Left ventricle myocardium inferior (tissue), 1 donor: ENCODE results near the gene MSH5. TPM values are rescaled to one million over a fixed set of nuclear protein-coding genes. Genes with fewer than 3 reads are reported as not detected.
"Not testable (repeated sequence)": the region's sequence is repeated elsewhere in the genome, so short reads cannot be mapped to it uniquely, and the experiment has no call there.

Experiments
- DNase-seq: peaks from one replicate; pipeline ENCODE4 v3.0.0-alpha.2; 2020
- H3K27ac ChIP-seq: fragments of 200-600 bp; replicated peaks from 2 replicates; pipeline ENCODE4 v1.8.0; 2021
- H3K27me3 ChIP-seq: fragments of 200-600 bp; 2 replicates; pipeline ENCODE4 v1.8.0; 2021; ENCODE audit warnings: low read depth
- H3K36me3 ChIP-seq: fragments of 200-600 bp; 2 replicates; pipeline ENCODE4 v1.8.0; 2021
- H3K4me1 ChIP-seq: fragments of 200-600 bp; 2 replicates; pipeline ENCODE4 v1.8.0; 2021
- H3K4me3 ChIP-seq: fragments of 200-600 bp; 2 replicates; pipeline ENCODE4 v1.8.0; 2021; ENCODE audit warnings: mild to moderate bottlenecking, moderate library complexity
- H3K9me3 ChIP-seq: fragments of 200-600 bp; replicated peaks from 2 replicates; pipeline ENCODE4 v1.8.0; 2021
- CTCF ChIP-seq: fragments of 200-600 bp; IDR thresholded peaks from 2 replicates; pipeline ENCODE4 v1.8.0; 2021; ENCODE audit warnings: antibody characterized with exemption, mild to moderate bottlenecking, borderline replicate concordance
- intact Hi-C: fragments of 100-400 bp; cut with micrococcal nuclease; formaldehyde crosslinking; loops from one replicate; pipeline ENCODE4 v1.11.0; 2022
- total RNA-seq: library from RNA; stranded (reverse); fragmentation: NEBNext Ultra II Directional; extraction: Animal tissue kit (Norgen Biotek cat#: 25700); gene quantifications from one replicate; pipeline ENCODE4 v1.2.1, GENCODE V29; 2021
- donor health status: DM: no; HTN: yes; CAD: no; lungs with severe emphysema.

Gene MSH5
- total RNA-seq, 1 donor from 2014 or later = 1.3 TPM

- H3K36me3 ChIP-seq = no peaks in the 10 kb centered on the region
- H3K27me3 ChIP-seq = peaks cover 9% of the 10 kb centered on the region
- intact Hi-C loops = no loop called here
- no peak for TF ChIP-seq CTCF
- no peaks in the 10 kb centered on the region for H3K9me3 ChIP-seq
- H3K4me3 ChIP-seq = no peak overlapping the region
- peaks cover 6% of the 10 kb centered on the region for H3K4me1 ChIP-seq
- no peak overlapping the region for H3K27ac ChIP-seq
- no peak for DNase-seq
Measured at GRCh38 chr6:31708224-31708623, 31.6 kb upstream of the MSH5 start.

GRCh38 chr6:31709157-31709556 is 30.6 kb upstream of the MSH5 start:
- H3K9me3 ChIP-seq, DNase-seq, intact Hi-C loops, H3K27me3 ChIP-seq, H3K4me1 ChIP-seq, H3K27ac ChIP-seq, H3K4me3 ChIP-seq, H3K36me3 ChIP-seq: not testable (repeated sequence)

GRCh38 chr6:31710523-31711219 is 29.1 kb upstream of the MSH5 start:
- Histone ChIP-seq H3K27me3 (peaks cover 9% of the 10 kb centered on the region), H3K9me3 (no peaks in the 10 kb centered on the region), H3K27ac (no peak overlapping the region), H3K36me3 (no peaks in the 10 kb centered on the region), H3K4me1 (no peaks in the 10 kb centered on the region), H3K4me3 (no peak overlapping the region)
- intact Hi-C loops = no loop called here
- TF ChIP-seq CTCF = no peak
- no peak for DNase-seq

- H3K4me3 ChIP-seq = no peak overlapping the region
- H3K36me3 ChIP-seq = no peaks in the 10 kb centered on the region
- no peak for TF ChIP-seq CTCF
- H3K4me1 ChIP-seq = no peaks in the 10 kb centered on the region
- no peaks in the 10 kb centered on the region for H3K9me3 ChIP-seq
- H3K27ac ChIP-seq = no peak overlapping the region
- DNase-seq = no peak
- intact Hi-C loops = no loop called here
- peaks cover 9% of the 10 kb centered on the region for H3K27me3 ChIP-seq
Measured at GRCh38 chr6:31711233-31711632, 28.6 kb upstream of the MSH5 start.

- Histone ChIP-seq H3K4me1 (no peaks in the 10 kb centered on the region), H3K4me3 (no peak overlapping the region), H3K36me3 (no peaks in the 10 kb centered on the region), H3K9me3 (no peaks in the 10 kb centered on the region), H3K27me3 (peaks cover 9% of the 10 kb centered on the region), H3K27ac (no peak overlapping the region)
- TF ChIP-seq CTCF = peak; percentile 36
- no peak for DNase-seq
- intact Hi-C loops = no loop called here
Measured at GRCh38 chr6:31712296-31712695, 27.5 kb upstream of the MSH5 start.

- intact Hi-C loops = no loop called here
Measured at GRCh38 chr6:31713465-31713864, 26.3 kb upstream of the MSH5 start.

More at GRCh38 chr6:31713465-31713864, 26.3 kb upstream of the MSH5 start:
- no peak for TF ChIP-seq CTCF
- Histone ChIP-seq H3K36me3 (no peaks in the 10 kb centered on the region), H3K4me1 (no peaks in the 10 kb centered on the region), H3K4me3 (no peak overlapping the region), H3K9me3 (no peaks in the 10 kb centered on the region), H3K27me3 (peaks cover 9% of the 10 kb centered on the region), H3K27ac (no peak overlapping the region)
- no peak for DNase-seq
